GM19468 (cell line): ENCODE data around the gene PRR11.
A peak's percentile ranks its signal among the peaks of the same experiment; 100 is the strongest.
"Not testable (repeated sequence)": the region's sequence is repeated elsewhere in the genome, so short reads cannot be mapped to it uniquely, and the experiment has no call there.

ENCODE experiments used
- ATAC-seq: cut with Tn5 transposase; IDR thresholded peaks from one replicate; pipeline ENCODE4 v1.9.1; 2021; ENCODE audit warnings: mild to moderate bottlenecking, moderate library complexity, moderate number of reproducible peaks; ENCODE audit not compliant: unreplicated experiment; ENCODE audit errors: extremely low read depth

PRR11 gene

DNA sequence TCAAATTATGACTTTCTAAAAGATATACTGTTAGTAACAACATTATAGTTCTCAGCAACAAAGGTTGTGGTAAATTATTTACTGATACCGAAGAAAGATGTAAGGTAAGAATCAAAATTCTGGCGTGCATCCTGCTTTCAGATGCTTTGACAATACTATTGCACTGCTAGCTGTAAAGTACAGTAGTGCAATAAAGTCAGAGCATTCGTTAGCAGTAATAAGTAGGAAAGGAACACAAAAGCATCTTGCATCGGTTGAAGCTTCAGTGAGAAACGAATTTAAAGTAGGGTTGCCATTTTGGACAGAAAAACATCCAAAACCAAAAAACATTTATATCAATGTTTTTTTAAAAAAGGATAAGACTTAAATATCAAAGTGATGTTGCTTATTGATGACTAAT, 4.5 kb upstream of the PRR11 start:
- no peak for ATAC-seq

DNA sequence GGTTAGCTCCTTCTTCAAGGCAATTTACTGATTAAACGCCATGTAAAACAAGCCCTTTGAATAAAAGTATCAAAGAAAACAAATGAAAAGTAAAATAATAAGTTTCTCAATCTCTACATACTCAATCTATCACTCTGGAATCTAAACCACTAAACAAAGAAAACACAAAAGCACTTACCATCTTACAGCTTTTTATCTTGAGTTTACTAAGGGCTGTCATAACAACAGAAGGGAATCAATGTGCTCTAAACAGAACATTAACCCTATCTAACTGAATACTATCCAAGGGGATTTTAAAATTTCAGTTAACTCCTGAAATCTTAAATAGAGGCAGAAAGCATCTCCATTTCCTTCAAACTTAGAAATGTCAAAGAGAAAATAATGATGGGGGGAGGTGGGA, 4.0 kb upstream of the PRR11 start:
- ATAC-seq = no peak

DNA sequence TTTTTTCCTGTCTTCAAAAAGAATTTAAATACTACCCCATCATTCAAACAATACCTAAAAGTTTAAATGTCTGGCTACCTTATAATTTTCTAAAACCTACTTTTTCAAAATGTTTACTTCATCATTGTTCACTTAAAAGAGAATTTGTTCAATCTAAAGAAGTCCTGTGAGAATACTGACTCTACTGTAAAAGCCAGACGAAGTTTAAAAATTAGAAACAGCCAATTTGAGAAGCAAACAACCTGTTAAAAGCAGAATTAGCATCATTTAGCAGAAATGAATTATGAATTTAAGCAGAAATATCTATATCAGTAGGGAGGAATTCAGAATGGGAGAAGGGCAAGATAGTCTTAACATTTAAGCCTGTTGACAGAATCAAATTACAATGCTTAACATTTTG, 2.6 kb upstream of the PRR11 start:
- ATAC-seq = no peak

DNA sequence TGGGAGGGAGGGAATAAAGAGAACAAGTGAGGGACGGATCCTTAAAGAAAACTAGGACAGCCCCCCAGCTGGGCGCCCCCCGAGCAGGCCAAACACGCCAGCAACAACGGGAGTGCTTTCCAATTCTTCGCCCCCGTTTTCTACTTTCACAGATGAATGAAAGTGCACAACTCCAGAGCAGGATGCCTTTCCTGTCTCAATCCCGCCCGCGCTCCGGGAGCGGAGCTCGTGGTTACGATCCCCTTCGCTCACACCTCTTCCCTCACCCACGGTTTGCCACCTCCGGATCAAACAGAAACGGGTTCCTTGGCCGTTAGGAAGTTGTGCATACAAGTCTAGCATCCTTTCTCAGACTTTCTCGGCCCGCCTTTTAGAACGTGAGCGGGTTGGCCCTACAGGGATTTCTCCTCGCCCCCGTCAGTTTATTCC, 1.2 kb upstream of the PRR11 start:
- no peak for ATAC-seq

DNA sequence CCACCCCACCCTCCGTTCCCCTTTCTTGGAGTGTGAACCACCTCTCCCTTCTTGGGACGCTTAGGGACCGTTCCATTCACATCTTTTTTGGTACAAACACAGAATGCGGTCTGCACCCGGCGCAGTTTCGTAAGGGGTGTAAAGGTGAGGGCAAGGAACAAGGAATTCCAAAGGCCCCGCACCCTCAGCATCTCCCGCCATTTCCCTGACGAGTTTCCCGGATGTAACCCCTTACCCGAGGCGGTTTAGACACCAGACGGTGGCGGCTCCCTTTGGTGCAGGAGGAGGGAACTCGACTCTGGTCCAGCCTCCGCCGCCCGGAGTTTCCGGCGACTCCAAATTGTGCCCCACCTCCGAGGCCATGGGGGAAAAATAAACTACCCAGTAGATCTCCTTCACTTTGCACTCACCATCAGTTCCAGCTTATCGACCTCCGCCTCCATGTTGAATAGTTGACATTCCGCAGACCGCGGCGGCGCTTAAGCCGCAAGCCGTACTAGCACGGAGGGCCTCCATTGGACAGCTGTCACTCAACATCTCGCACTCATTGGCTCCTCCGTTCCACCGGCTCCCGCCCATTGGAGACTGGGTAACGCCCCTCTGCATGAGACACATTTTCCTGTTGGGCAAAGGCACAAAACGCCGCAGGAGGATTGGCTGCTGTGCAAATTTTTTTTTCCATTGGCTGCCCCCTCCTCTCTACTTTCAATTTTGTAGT, 666 bp upstream of the PRR11 start, which contains the start of gene SKA2:
SKA2 (minus strand) TSS at position 466 of the 718 bp plus-strand sequence; CDS start at position 443, 23 bp downstream.
- peak; percentile 78 for ATAC-seq

DNA sequence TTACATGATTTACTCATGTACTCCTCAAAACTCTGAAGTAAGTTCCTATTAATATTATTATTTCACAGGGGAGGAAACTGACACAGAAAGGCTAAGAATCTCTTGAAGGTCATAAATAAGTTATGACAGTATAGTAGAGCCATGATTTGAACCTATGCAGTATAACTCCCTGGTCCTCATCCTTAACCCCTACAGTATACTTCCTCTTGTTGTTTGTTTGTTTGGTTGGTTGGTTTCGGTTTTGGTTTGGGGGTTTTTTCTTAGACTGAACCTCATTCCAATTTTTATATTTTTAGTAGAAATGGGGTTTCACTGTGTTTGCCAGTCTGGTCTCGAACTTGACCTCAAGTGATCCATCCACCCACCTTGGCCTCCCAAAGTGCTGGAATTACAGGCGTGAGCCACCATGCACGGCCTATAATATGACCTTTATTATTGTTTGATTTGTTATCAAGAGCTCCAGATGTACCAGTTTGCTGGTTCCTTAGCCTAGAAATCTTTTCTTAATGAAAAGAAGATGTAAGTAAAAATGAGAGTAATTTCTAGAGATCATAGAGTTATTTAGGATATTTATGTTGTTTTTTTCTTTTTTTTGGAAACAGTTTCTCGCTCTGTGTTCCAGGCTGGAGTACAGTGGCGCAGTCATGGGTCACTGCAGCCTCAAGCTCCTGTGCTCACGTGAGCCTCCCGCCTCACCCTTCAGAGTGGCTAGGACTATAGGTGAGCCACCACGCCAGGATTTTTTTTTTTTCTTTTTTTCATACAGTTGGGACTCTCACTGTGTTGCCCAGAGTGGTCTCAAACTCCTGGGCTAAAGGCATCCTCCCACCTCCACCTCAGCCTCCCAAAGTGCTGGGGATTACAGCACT, 4.8 kb downstream of the PRR11 start:
- no peak for ATAC-seq

DNA sequence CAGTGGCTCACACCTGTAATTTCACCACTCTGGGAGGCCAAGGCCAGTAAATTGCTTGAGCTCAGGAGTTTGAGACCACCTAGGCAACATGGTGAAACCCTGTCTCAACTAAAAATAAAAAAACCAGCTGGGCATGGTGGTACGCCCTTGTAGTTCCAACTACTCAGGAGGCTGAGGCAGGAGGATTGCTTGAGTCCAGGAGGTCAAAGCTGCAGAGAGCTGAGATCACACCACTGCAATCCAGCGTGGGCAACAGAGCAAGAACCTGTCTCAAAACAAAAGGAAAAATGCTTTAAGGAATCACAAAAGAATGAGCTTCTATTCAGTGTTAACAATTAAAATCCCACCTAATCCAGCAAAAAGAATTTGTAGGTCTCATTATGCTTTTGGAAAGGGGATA, 5.9 kb downstream of the PRR11 start:
- no peak for ATAC-seq

DNA sequence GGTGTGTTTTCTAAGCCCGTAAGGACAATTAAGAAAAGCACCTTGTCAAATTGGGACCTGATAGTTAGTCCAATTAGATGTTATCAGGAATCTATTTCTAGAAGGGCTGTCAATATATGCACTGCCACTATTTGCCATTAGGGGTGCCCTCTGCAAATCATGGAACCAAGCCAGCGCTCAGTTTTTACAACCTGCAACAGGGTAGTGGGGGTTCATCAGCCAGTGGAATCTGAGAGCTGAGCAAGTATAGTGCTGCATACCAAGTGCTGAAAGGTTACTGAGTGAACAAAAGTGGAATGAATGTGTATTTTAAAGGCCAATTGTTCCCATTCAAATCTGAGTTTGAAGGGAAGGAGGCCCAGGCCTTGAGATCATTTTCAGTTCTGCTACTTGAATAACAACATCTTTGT, 10.4 kb downstream of the PRR11 start:
- no peak for ATAC-seq

DNA sequence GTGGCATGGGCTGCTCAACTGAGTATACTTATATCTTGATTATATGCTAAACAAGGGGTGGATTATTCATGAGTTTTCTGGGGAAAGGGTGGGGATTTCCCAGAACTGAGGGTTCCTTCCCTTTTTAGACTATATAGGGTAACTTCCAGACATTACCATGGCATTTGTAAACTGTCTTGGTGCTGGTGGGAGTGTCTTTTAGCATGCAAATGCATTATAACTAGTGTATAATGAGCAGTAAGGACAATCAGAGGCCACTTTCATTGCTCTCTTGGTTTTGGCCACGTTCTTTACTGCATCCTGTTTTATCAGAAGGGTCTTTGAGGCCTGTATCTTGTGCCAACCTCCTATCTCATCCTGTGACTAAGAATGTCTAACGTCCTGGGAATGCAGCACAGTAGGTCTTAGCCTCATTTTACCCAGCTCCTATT, 12.0 kb downstream of the PRR11 start:
- no peak for ATAC-seq

DNA sequence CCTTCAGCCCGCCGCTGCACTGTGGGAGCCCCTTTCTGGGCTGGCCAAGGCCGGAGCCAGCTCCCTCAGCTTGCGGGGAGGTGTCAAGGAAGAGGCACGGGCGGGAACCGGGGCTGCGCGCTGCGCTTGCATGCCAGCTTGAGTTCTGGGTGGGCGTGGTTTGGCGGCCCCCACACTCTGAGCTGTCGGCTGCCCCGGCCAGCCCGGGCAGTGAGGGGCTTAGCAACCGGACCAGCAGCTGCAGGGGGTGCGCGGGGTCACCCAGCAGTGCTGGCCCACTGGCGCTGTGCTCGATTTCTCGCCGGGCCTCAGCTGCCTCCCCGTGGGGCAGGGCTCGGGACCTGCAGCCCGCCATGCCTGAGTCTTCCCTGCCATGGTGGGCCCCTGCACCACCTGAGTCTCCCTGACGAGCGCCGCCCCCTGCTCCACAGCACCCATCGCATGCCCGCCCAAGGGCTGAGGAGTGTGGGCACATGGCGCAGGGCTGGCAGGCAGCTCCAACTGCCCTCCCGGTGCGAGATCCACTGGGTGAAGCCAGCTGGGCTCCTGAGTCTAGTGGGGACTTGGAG, 17.0 kb downstream of the PRR11 start:
- no peak for ATAC-seq

DNA sequence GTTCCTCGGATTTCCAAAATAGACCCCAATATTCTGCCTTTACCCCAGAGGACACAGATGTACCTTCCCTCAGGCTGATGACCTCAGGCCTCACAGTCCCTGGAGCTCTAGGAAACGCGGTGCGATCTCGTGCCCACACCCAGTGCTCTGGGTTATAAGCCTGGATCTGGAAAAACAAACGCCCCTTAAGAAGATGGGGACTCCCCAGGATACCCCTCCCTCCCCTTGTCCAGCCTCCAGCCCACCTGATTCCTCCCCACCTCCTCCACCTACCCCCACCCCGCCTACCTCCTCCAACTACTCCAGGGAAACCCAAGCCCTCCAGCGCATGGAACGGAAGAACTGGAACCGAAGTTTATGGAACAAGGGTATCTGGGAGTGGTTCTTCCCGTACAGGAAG, 19.1 kb downstream of the PRR11 start:
- ATAC-seq = no peak

DNA sequence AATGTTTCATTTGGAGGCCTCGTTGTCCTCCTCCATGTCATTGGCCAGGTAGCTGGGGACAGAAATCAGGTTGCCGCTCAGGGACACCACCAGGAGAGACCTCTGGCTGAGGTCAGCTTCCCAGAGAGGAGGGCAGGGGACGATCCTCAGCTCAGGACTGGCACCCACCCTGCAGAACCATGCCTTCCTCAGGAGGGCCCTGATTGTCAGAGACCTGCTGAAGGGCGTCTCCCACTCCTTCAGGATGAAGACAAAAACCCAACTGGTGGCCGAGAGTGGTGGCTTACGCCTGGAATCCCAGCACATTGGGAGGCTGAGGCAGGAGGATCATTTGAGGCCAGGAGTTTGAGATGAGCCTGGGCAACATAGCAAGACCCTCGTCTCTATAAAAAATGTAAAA, 19.5 kb downstream of the PRR11 start:
- ATAC-seq = no peak

DNA sequence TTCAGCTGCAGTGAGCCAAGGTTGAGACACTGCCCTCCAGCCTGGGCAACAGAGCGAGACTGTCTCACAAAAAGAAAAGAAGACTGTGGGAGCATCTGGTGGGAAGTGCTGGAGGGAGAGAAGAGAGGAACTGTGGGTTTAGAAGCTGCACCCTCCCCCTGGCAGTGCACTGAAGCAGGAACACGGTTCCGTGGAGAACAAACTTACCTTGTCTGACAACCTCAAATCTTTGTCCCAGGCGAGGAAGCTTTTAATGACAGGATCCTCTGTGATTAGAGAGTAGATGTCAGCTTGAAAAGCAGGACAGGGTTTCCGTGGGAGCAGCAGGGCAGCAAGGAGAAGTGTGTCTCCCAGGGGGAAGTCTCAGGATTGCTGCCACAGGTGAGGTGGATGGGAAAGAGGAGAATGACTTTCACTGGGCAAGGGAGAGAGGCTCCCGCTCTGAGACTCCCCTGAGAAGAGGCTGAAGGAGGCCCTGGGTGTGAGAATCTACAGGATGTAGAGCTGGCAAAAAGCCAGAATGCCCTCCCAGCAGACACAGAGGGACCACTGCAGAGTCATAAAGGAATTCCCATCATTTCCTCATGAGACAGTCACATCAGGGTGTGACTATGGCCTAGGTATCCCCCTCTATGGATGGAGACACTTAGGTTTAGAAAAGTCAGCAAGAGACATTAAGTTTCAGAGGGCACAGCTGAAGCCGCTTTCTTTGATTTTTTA, 22.9 kb downstream of the PRR11 start:
- no peak for ATAC-seq

DNA sequence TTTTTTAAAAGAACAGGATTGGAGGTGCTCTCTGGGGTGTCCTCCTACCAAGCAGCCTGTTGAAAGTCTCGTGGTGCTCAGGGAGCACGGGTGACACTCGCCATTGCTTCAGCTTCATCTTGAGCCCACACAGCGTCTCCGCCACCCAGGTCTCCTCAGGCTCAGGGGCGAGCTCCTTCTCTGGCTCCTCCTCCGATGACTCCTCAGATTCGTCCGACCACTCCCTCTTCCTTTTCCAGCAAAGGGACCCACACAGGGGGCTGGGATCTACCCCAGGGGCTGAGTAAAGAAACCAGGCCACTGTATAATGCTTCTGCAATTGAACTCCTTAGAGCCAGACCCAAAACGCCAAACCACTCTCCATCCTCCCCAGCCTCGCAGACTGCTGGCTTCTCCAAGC, 24.1 kb downstream of the PRR11 start:
- ATAC-seq = not testable (repeated sequence)

DNA sequence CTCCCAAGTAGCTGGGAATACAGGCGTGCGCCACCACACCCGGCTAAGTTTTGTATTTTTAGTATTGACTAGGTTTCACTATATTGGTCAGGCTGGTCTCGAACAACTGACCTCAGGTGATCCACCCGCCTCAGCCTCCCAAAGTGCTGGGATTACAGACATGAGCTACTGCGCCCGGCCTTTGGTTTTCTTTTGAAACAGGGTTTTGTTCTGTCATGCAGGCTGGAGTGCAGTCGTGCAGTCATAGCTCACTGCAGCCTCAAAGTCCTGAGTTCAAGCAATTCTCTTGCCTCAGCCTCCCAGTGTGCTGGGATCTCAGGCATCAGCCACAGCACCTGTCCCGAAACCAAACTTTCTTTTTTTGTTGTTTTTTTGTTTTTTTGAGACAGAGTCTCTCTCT, 25.1 kb downstream of the PRR11 start:
- ATAC-seq = no peak

DNA sequence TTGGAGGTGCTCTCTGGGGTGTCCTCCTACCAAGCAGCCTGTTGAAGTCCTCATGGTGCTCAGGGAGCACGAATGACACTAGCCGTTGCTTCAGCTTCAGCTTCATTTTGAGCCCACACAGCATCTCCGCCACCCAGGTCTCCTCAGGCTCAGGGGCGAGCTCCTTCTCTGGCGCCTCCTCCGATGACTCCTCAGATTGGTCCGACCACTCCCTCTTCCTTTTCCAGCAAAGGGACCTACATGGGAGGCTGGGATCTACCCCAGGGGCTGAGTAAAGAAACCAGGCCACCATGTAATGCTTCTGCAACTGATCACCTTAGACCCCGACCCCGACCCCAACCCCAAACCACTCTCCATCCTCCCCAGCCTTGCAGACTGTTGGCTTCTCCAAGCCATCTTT, 25.9 kb downstream of the PRR11 start:
- no peak for ATAC-seq

DNA sequence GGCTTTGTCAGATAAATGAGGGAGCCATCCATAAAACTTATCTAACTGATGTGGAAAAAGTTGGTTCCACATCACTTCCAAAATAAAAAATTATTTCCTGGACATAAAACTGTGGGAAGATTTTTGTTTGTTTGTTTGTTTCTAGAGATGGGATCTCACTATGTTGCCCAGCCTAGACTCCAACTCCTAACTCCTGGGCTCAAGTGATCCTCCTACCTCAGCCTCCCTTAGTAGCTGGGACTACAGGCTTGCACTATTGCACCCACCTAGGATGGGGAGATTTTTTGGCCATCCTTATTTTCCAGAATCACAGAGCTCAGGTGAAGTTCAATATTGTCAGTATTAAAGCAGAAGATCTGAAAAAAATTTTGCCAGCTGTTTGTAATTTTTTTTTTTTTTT, 30.5 kb downstream of the PRR11 start:
- ATAC-seq = no peak

DNA sequence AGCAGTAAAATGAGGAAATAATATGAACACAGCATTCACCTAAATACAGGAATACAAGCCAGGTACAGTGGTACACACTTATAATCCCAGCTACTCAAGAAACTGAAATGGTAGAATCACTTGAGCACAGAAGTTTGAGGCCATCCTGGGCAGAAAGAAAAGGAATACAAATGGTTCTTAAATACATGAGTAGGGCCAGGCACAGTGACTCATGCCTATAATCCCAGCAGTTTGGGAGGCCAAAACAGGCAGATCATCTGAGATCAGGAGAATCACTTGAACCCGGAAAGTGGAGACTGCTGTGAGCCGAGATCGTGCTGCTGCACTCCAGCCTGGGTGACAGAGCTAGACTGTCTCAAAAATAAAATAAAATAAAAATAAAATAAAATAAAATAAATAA, 31.3 kb downstream of the PRR11 start:
- no peak for ATAC-seq

DNA sequence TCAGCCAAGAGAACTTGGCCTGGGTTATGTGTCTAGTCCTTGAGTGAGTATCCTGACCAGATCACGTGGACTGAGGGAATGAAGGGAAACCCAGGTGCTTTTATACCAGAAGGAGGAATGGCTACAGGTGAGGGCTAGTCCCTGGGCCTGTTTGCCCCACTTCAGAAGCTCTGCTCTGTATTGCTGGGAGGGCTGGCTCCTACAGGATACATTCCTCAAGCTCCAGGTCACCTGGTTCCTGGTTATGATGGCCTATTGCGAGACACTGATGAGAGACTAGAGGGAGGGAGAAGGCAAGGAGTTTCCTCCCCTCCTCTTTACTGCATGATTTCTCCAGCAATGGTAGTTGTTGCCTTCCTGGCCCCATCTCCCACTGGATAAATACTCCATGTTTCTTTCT, 35.3 kb downstream of the PRR11 start:
- no peak for ATAC-seq

DNA sequence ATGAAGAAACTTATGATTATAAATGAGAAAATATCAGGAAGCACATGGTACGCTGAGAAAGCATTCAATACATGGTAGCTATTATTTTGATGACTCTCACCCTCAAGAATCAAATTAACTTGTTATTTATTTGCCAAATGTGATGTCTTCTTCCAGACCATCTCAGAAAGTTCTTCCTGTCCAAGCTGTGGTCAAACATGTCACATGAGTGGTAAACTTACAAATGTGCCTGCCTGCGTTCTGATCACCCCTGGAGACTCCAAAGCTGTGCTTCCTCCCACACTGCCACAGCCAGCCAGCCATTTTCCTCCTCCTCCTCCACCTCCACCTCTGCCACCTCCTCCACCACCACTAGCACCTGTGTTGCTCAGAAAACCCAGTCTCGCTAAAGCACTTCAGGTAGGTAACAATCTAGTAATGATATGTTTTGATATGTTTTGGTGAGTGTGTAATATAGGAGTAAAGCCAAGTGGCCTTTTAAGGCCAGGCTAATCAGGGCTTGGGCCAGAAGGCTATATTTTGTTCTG, 37.9 kb downstream of the PRR11 start:
- no peak for ATAC-seq
